ENCODE results near the gene TNFAIP1.

TNFAIP1 gene

GRCh38 chr17:28324267-28324745 is 11.3 kb upstream of the TNFAIP1 start:
- no peak for TF ChIP-seq CTCF (IDR thresholded peaks at IDR 0.05; ENCODE audit: insufficient read depth, low read length, missing control alignments)
- ChIA-PET POLR2A (no interaction called here), CTCF (interaction anchor here (1.8 kb wide), 1 partner anchor 72 kb away, joined by 5 read pairs; no protein-coding TSS in a partner anchor)

DNA sequence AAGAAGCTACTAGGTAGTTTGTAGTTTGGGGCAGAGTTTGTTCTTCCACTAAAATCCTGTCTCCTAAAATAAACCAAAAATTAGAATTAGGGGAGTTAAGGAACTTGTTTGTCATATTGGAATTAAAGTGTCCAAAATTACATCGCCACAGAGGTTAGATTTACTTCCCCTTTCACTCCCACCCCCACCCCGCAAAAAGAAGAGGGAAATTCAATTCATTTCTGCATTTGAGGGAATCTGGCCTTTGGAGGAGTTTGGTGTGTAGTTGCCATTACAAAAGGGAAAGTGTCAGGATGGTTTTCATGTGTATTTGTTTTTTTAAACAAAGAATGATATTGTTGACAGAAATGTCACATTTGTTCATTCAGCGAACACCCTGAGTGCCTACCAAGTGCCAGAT is 10.8 kb upstream of the TNFAIP1 start:
- ChIA-PET POLR2A (no interaction called here), CTCF (interaction anchor here (1.0 to 1.8 kb wide), 2 partner anchors 73 to 431 kb away, joined by 4 to 5 read pairs; no protein-coding TSS in a partner anchor)
- DNase-seq (ENCODE audit: low read depth, low spot score), result no peak
- H3K4me3 ChIP-seq (ENCODE audit: low read depth, low read length), result no peak overlapping the region
- no peak for TF ChIP-seq CTCF (IDR thresholded peaks at IDR 0.05; ENCODE audit: insufficient read depth, low read length, missing control alignments)

More at GRCh38 chr17:28324267-28324745, 11.3 kb upstream of the TNFAIP1 start:
- no peak for DNase-seq (ENCODE audit: low read depth, low spot score)
- no peak overlapping the region for H3K4me3 ChIP-seq (ENCODE audit: low read depth, low read length)

DNA sequence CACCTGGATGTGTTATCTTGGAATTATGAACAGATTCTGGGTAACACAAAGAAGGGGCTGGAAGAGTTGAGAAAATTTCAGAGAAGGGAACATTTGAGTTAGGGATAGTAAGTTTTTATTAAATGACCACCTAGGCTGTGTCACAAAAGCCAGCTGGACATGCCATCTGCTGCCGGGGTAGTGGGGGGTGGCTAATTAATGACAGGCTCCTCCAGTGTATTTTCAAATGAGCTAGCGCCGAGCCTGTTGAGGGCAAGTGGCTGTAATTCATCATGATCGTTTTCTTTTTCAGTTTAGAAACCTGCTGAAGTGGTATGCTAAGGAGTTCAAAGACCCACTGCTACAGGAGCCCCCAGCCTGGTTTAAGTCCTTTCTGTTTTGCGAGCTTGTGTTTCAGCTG is 10.3 kb upstream of the TNFAIP1 start:
- CTCF ChIA-PET, result interaction anchor here (1.0 to 1.8 kb wide), 3 partner anchors 12 to 431 kb away, joined by 4 to 5 read pairs (median 4); no protein-coding TSS in a partner anchor
- H3K4me3 ChIP-seq (ENCODE audit: low read depth, low read length), result no peak overlapping the region
- DNase-seq (ENCODE audit: low read depth, low spot score), result no peak
- no peak for TF ChIP-seq CTCF (IDR thresholded peaks at IDR 0.05; ENCODE audit: insufficient read depth, low read length, missing control alignments)
- POLR2A ChIA-PET, result no interaction called here

DNA sequence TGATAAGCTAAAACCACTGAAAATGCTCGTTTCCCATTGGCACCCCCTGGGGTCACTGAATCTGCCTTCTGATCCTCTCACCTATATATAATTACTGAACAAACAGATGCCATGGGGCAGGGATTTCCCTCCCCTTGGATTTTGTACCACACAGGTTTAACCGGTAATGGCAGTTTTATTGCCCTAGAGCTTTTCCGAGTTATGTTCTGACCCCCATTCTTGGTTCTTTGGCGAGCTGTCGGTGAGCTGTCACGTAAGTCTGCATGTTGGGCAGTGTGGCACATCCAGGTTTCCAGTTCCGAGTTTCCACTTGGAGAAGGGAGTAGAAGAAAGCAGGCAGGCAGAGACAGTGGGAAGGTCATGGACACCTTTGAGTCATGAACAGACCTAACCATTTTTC is 9.4 kb upstream of the TNFAIP1 start:
- ChIA-PET POLR2A (no interaction called here), CTCF (interaction anchor here (0.6 to 1.2 kb wide), 3 partner anchors 8 to 43 kb away, joined by 3 to 4 read pairs (median 3); no protein-coding TSS in a partner anchor)
- no peak for DNase-seq (ENCODE audit: low read depth, low spot score)

DNA sequence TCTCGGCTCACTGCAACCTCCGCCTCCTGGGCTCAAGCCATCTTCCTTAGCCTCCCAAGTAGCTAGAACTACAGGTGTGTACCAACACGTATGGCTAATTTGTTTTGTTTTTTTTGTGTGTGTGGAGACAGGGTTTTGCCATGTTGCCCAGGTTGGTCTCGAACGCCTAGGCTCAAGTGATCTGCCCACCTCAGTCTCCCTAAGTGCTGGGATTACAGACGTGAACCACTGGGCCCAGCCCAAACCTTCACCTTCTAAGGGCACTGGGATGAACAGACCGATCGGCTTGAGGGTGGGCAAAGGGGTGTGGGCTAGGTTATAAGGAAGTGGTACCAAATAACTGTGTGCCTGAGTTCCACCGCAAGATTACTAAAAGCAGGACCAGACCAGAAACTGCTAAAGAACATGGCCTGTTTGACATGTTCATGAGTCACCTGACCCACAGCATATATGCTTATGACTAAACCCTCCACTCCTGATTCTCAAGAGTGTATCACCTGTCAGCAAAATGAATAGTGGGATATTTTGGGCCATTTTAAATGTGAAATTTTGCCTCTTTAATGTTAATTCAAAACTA is 8.4 kb upstream of the TNFAIP1 start:
- ChIA-PET POLR2A (no interaction called here), CTCF (interaction anchor here (1.6 kb wide), 1 partner anchor 94 kb away, joined by 3 read pairs; no protein-coding TSS in a partner anchor)
- no peak for DNase-seq (ENCODE audit: low read depth, low spot score)
- no peak overlapping the region for H3K4me3 ChIP-seq (ENCODE audit: low read depth, low read length)
- TF ChIP-seq CTCF (IDR thresholded peaks at IDR 0.05; ENCODE audit: insufficient read depth, low read length, missing control alignments), result no peak

More for the DNA sequence above, 9.4 kb upstream of the TNFAIP1 start:
- H3K4me3 ChIP-seq (ENCODE audit: low read depth, low read length), result no peak overlapping the region
- no peak for TF ChIP-seq CTCF (IDR thresholded peaks at IDR 0.05; ENCODE audit: insufficient read depth, low read length, missing control alignments)

GRCh38 chr17:28327709-28328108 is 7.9 kb upstream of the TNFAIP1 start:
- no peak for DNase-seq (ENCODE audit: low read depth, low spot score)
- no peak overlapping the region for H3K4me3 ChIP-seq (ENCODE audit: low read depth, low read length)
- CTCF ChIA-PET, result interaction anchor here (1.6 to 1.7 kb wide), 2 partner anchors 94 to 523 kb away, joined by 3 to 6 read pairs; no protein-coding TSS in a partner anchor
- no peak for TF ChIP-seq CTCF (IDR thresholded peaks at IDR 0.05; ENCODE audit: insufficient read depth, low read length, missing control alignments)
- POLR2A ChIA-PET, result no interaction called here
